WERI-Rb-1 (cell line): Measurements from ENCODE around the gene TNFRSF9.
"Not testable (repeated sequence)": the region's sequence is repeated elsewhere in the genome, so short reads cannot be mapped to it uniquely, and the experiment has no call there.

Experiments
- DNase-seq: peaks from one replicate; pipeline ENCODE4 v3.0.0-alpha.2; 2020
- H3K27ac ChIP-seq: fragments of 250-450 bp; sonication (Bioruptor Pico); 2 replicates; pipeline ENCODE4 v1.5.1; 2020; ENCODE audit warnings: mild to moderate bottlenecking, moderate library complexity
- H3K27me3 ChIP-seq: fragments of 250-450 bp; sonication (Bioruptor Pico); 2 replicates; pipeline ENCODE4 v1.5.1; 2021; ENCODE audit warnings: mild to moderate bottlenecking, low read depth, moderate library complexity; ENCODE audit not compliant: insufficient read depth, severe bottlenecking
- H3K36me3 ChIP-seq: fragments of 250-450 bp; sonication (Bioruptor Pico); 2 replicates; pipeline ENCODE4 v1.5.1; 2020; ENCODE audit warnings: mild to moderate bottlenecking, moderate library complexity
- H3K4me3 ChIP-seq: 2 replicates; pipeline ENCODE4 v1.5.1; 2011; ENCODE audit warnings: low read depth, mild to moderate bottlenecking, control low read depth, low read length
- H3K9me3 ChIP-seq: fragments of 250-450 bp; sonication (Bioruptor Pico); 2 replicates; pipeline ENCODE4 v1.5.1; 2021; ENCODE audit warnings: mild to moderate bottlenecking, moderate library complexity; ENCODE audit not compliant: severe bottlenecking
- CTCF ChIP-seq: IDR thresholded peaks from 2 replicates; pipeline ENCODE4 v1.5.1; 2011; ENCODE audit warnings: low read depth, mild to moderate bottlenecking, control low read depth, inconsistent platforms, low read length

TNFRSF9 gene

GRCh38 chr1:7919880-7920279, 20.8 kb downstream of the TNFRSF9 start:
- no peak for DNase-seq
- Histone ChIP-seq H3K27ac (no peak overlapping the region), H3K27me3 (no peaks in the 10 kb centered on the region), H3K36me3 (no peaks in the 10 kb centered on the region), H3K4me3 (no peak overlapping the region), H3K9me3 (no peaks in the 10 kb centered on the region)
- TF ChIP-seq CTCF, result no peak

GRCh38 chr1:7917971-7918370, 22.7 kb downstream of the TNFRSF9 start:
- H3K4me3 ChIP-seq, H3K36me3 ChIP-seq, DNase-seq, H3K27me3 ChIP-seq, H3K27ac ChIP-seq, H3K9me3 ChIP-seq: not testable (repeated sequence)

- no peaks in the 10 kb centered on the region for H3K36me3 ChIP-seq
- H3K27ac ChIP-seq, result no peak overlapping the region
- no peaks in the 10 kb centered on the region for H3K9me3 ChIP-seq
- no peak overlapping the region for H3K4me3 ChIP-seq
- H3K27me3 ChIP-seq, result no peaks in the 10 kb centered on the region
- no peak for TF ChIP-seq CTCF
- no peak for DNase-seq
Measured at GRCh38 chr1:7916501-7916830, 24.2 kb downstream of the TNFRSF9 start.

GRCh38 chr1:7915826-7916500, 24.7 kb downstream of the TNFRSF9 start:
- Histone ChIP-seq H3K36me3 (no peaks in the 10 kb centered on the region), H3K27me3 (no peaks in the 10 kb centered on the region), H3K4me3 (no peak overlapping the region), H3K9me3 (no peaks in the 10 kb centered on the region), H3K27ac (no peak overlapping the region)
- TF ChIP-seq CTCF, result no peak
- DNase-seq, result no peak

- Histone ChIP-seq H3K9me3 (no peaks in the 10 kb centered on the region), H3K36me3 (no peaks in the 10 kb centered on the region), H3K27ac (no peak overlapping the region), H3K27me3 (no peaks in the 10 kb centered on the region), H3K4me3 (no peak overlapping the region)
- DNase-seq, result no peak
- no peak for TF ChIP-seq CTCF
Measured at GRCh38 chr1:7912743-7913557, 27.7 kb downstream of the TNFRSF9 start.

- Histone ChIP-seq H3K4me3 (no peak overlapping the region), H3K9me3 (no peaks in the 10 kb centered on the region), H3K27me3 (no peaks in the 10 kb centered on the region), H3K27ac (no peak overlapping the region), H3K36me3 (no peaks in the 10 kb centered on the region)
- no peak for TF ChIP-seq CTCF
- no peak for DNase-seq
Measured at GRCh38 chr1:7912145-7912544, 28.5 kb downstream of the TNFRSF9 start.
